ENCODE results near the gene PRPSAP1.

- TF ChIP-seq POLR2A (IDR thresholded peaks at IDR 0.05; ENCODE audit: control extremely low read depth in 1 of 2, low read depth in 2 of 2, low read length in 2 of 2) (no peak), CTCF (IDR thresholded peaks at IDR 0.05; ENCODE audit: control extremely low read depth in 1 of 3, insufficient read depth in 1 of 3, low read depth in 1 of 3, low read length in 3 of 3) (no peak), CBX8 (IDR thresholded peaks at IDR 0.05; ENCODE audit: borderline replicate concordance, low read depth, low read length) (no peak), POLR2AphosphoS5 (IDR thresholded peaks at IDR 0.05; ENCODE audit: low read depth, low read length) (no peak), EP300 (IDR thresholded peaks at IDR 0.05; ENCODE audit: borderline replicate concordance in 1 of 2, low read depth in 2 of 2, low read length in 2 of 2) (no peak), CREB1 (IDR thresholded peaks at IDR 0.05) (no peak), BACH1 (IDR thresholded peaks at IDR 0.05; ENCODE audit: low read length) (no peak), RAD21 (IDR thresholded peaks at IDR 0.05 in 1 of 2, conservative IDR thresholded peaks at IDR 0.05 in 1 of 2; ENCODE audit: low read depth in 2 of 2, low read length in 2 of 2) (no peak)
These were observed 83.6 kb downstream of the PRPSAP1 start for GRCh38 chr17:76270127-76270592.
